OCI-LY7 (cell line): ENCODE measurements around the gene CYFIP2. TPM values are rescaled to one million over a fixed set of nuclear protein-coding genes. Genes with fewer than 3 reads are reported as not detected.

Experiments used
- BruUV-seq: library from RNA; stranded (reverse); fragments of 400-500 nt; replicated peaks from 2 replicates; lab custom pipeline; 2021; lab: Mats Ljungman, UMichigan
- CTCF ChIA-PET: fragments of 300-600 bp; sonication (Branson Sonifier 250); formaldehyde crosslinking; loops from one replicate; lab custom pipeline; 2022; ENCODE audit warnings: antibody characterized with exemption; ENCODE audit not compliant: unreplicated experiment; lab: Charles Lee
- POLR2A ChIA-PET: fragments of 300-600 bp; sonication (Branson Sonifier 250); formaldehyde crosslinking; loops from one replicate; lab custom pipeline; 2022; ENCODE audit warnings: antibody characterized with exemption; lab: Charles Lee
- DNase-seq: peaks from one replicate; pipeline ENCODE4 v3.0.0-alpha.2; 2015; ENCODE audit warnings: low spot score
- H2AFZ ChIP-seq: fragments of 200-600 bp; sonication (generic), shearing (Covaris generic); 2 replicates; pipeline ENCODE4 v1.6.1; 2014; ENCODE audit warnings: mild to moderate bottlenecking, antibody characterized with exemption, low read length, moderate library complexity
- H3K27ac ChIP-seq: fragments of 200-600 bp; sonication (generic); 2 replicates; pipeline ENCODE4 v1.5.1; 2014; ENCODE audit warnings: mixed run types, low read depth, mild to moderate bottlenecking, moderate library complexity, low read length, inconsistent platforms; ENCODE audit not compliant: poor library complexity, severe bottlenecking
- H3K36me3 ChIP-seq: fragments of 200-600 bp; sonication (generic); 2 replicates; pipeline ENCODE4 v1.6.1; 2014; ENCODE audit warnings: mild to moderate bottlenecking, antibody characterized with exemption, low read length, moderate library complexity, mixed read lengths; ENCODE audit not compliant: insufficient read depth
- H3K4me1 ChIP-seq: fragments of 200-600 bp; sonication (generic); 2 replicates; pipeline ENCODE4 v1.5.1; 2014; ENCODE audit warnings: mild to moderate bottlenecking, low read length; ENCODE audit not compliant: insufficient read depth, poor library complexity, severe bottlenecking
- H3K4me2 ChIP-seq: fragments of 200-600 bp; sonication (generic); 2 replicates; pipeline ENCODE4 v1.6.1; 2014; ENCODE audit warnings: mild to moderate bottlenecking, low read length
- H3K4me3 ChIP-seq: fragments of 200-600 bp; sonication (generic); 2 replicates; pipeline ENCODE4 v1.5.1; 2014; ENCODE audit warnings: mild to moderate bottlenecking, low read depth, low read length; ENCODE audit not compliant: poor library complexity, severe bottlenecking
- H3K79me2 ChIP-seq: fragments of 200-600 bp; sonication (generic); 2 replicates; pipeline ENCODE4 v1.6.1; 2016; ENCODE audit warnings: low read depth, mild to moderate bottlenecking, low read length, moderate library complexity, mixed read lengths; ENCODE audit not compliant: insufficient read depth
- H3K9me2 ChIP-seq: fragments of 200-600 bp; sonication (generic); 2 replicates; pipeline ENCODE4 v1.6.1; 2016; ENCODE audit warnings: mild to moderate bottlenecking, low read length, mixed read lengths; ENCODE audit not compliant: insufficient read depth
- H3K9me3 ChIP-seq: fragments of 200-600 bp; sonication (generic); 2 replicates; pipeline ENCODE4 v1.6.1; 2014; ENCODE audit warnings: mild to moderate bottlenecking, mixed run types, low read length, mixed read lengths
- H4K20me1 ChIP-seq: fragments of 200-600 bp; sonication (generic); 2 replicates; pipeline ENCODE4 v1.6.1; 2014; ENCODE audit warnings: mild to moderate bottlenecking, antibody characterized with exemption, low read length, moderate library complexity, mixed read lengths; ENCODE audit not compliant: insufficient read depth
- CTCF ChIP-seq: fragments of 200-600 bp; sonication (generic); conservative IDR thresholded peaks from 2 replicates; pipeline ENCODE4 v1.5.1; 2014; ENCODE audit warnings: mild to moderate bottlenecking, antibody characterized with exemption, low read length, moderate library complexity, mixed read lengths
- EZH2phosphoT487 ChIP-seq: fragments of 200-600 bp; sonication (generic); IDR thresholded peaks from 2 replicates; pipeline ENCODE4 v1.6.1; 2018; ENCODE audit warnings: low read depth, borderline replicate concordance, mild to moderate bottlenecking, mixed run types, antibody characterized with exemption, low read length, moderate library complexity, mixed read lengths
- intact Hi-C: fragments of 100-400 bp; cut with micrococcal nuclease; formaldehyde crosslinking; loops from one replicate; pipeline ENCODE4 v1.10.0; 2022; ENCODE audit not compliant: unreplicated experiment
- total RNA-seq, 2 experiments: library from RNA; depleted of rRNA in 1 of 2; stranded (reverse); fragments of >200 nt in 1 of 2; shearing (Covaris generic) in 1 of 2; gene quantifications; 2 replicates each; pipeline ENCODE4 v1.2.3, GENCODE V29; 2014 to 2022

The CYFIP2 gene
- total RNA-seq, 2 experiments from 2014 or later: 258 to 419 TPM

- intact Hi-C loops: no loop called here
- BruUV-seq: no TSS peak
Measured at GRCh38 chr5:157352756-157353340, 86.9 kb downstream of the CYFIP2 start.

GRCh38 chr5:157354800-157355199 is 88.9 kb downstream of the CYFIP2 start:
- DNase-seq: peak; percentile 31
- BruUV-seq: no TSS peak
- intact Hi-C loops: loop anchor here (1.0 kb wide), 1 partner anchor 10 kb away; no protein-coding TSS in a partner anchor

More at GRCh38 chr5:157352756-157353340, 86.9 kb downstream of the CYFIP2 start:
- TF ChIP-seq CTCF (no peak), EZH2phosphoT487 (no peak)
- no peak for DNase-seq
- H3K36me3 ChIP-seq: peaks cover 86% of the 10 kb centered on the region
- H3K9me3 ChIP-seq: no peaks in the 10 kb centered on the region
- no peak overlapping the region for H3K27ac ChIP-seq
- ChIA-PET CTCF (no interaction called here), POLR2A (interaction anchor here (0.6 kb wide), 1 partner anchor 17 kb away, joined by 3 read pairs; no protein-coding TSS in a partner anchor)
- no peaks in the 10 kb centered on the region for H4K20me1 ChIP-seq
- H3K4me3 ChIP-seq: no peak overlapping the region
- no peaks in the 10 kb centered on the region for H3K79me2 ChIP-seq
- H3K9me2 ChIP-seq: no peaks in the 10 kb centered on the region
- H3K4me2 ChIP-seq: no peak overlapping the region
- no peak overlapping the region for H2AFZ ChIP-seq
- H3K4me1 ChIP-seq: no peaks in the 10 kb centered on the region

More at GRCh38 chr5:157354800-157355199, 88.9 kb downstream of the CYFIP2 start:
- Histone ChIP-seq H3K79me2 (no peaks in the 10 kb centered on the region), H3K36me3 (peaks cover 92% of the 10 kb centered on the region), H3K4me2 (no peak overlapping the region), H3K9me3 (no peaks in the 10 kb centered on the region), H3K4me1 (no peaks in the 10 kb centered on the region), H3K4me3 (no peak overlapping the region), H3K9me2 (no peaks in the 10 kb centered on the region), H3K27ac (no peak overlapping the region), H2AFZ (no peak overlapping the region), H4K20me1 (no peaks in the 10 kb centered on the region)
- ChIA-PET POLR2A (interaction anchor here (0.5 kb wide), 1 partner anchor 117 kb away, joined by 3 read pairs; no protein-coding TSS in a partner anchor), CTCF (no interaction called here)
- TF ChIP-seq EZH2phosphoT487 (no peak), CTCF (peak; percentile 73)
